ENCODE results near the gene NLE1. TPM values are rescaled to one million over a fixed set of nuclear protein-coding genes. Genes with fewer than 3 reads are reported as not detected.
"Not testable (repeated sequence)": the region's sequence is repeated elsewhere in the genome, so short reads cannot be mapped to it uniquely, and the experiment has no call there.

NLE1 gene
- total and polyA plus RNA-seq, 2 of the 8 experiments (the other 6 are each of a cell fraction or from before 2014, with no cell fraction given), result 50.4 to 51.5 TPM

DNA sequence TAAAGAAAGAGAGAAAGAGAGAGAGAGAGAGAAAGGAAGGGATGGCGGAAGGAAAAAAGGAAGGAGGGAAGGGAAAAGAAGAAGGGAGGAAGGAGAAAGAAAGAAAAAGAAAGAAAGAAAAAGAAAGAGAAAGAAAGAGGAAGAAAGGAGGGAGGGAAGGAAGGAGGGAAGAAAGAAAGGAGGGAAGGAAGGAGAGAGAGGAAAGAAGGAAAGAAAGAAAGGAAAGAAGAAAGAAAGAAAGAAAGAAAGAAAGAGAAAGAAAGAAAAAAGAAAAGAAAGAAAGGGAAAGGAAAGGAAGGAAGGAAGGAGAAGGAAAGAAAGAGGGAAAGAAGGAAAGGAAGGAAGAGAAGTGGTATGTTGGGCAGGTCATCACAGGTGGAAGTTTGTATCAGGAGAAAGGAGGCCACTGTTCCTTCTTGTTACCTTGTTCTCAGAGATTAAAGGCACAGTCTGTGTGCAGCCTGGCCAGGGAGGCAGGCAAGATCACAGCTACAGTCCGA, 32.8 kb upstream of the NLE1 start:
- CTCF ChIA-PET (ENCODE audit: partially characterized antibody), result no interaction called here
- H3K4me1 ChIP-seq (replicated peaks in 1 of 4; ENCODE audit: control insufficient read depth in 3 of 4, insufficient read depth in 4 of 4, low read length in 3 of 4), result no peaks in the 10 kb centered on the region; a peak in 1 of 7 replicates
- no peaks in the 10 kb centered on the region; the same call in 1 of the 2 replicates for H3K23me2 ChIP-seq (ENCODE audit: low read depth, low read length)
- no peaks in the 10 kb centered on the region for H4K20me1 ChIP-seq (replicated peaks in 1 of 2; ENCODE audit: control insufficient read depth in 1 of 2, insufficient read depth in 2 of 2, low read length in 2 of 2)
- H3K4me3 ChIP-seq (ENCODE audit: extremely low read depth in 1 of 4, insufficient read depth in 2 of 4, low read depth in 3 of 4, low read length in 4 of 4), result no peak overlapping the region
- H2BK15ac ChIP-seq (ENCODE audit: low read length), result no peak overlapping the region
- FAIRE-seq (no peak), DNase-seq (ENCODE audit: low read depth in 1 of 2, low spot score in 2 of 2) (no peak)
- H3K79me2 ChIP-seq (ENCODE audit: control insufficient read depth in 1 of 2, insufficient read depth in 2 of 2, low read length in 2 of 2), result no peaks in the 10 kb centered on the region
- 91% methylated on average over 2 of the region's 2 CpGs; no CpG with 5 or more reads in 1 of the 2 experiments for WGBS, 2 experiments (ENCODE audit: extremely low coverage in 1 of 2, insufficient coverage in 1 of 2, insufficient read length in 1 of 2, insufficient replicate concordance in 2 of 2, low coverage in 1 of 2, low lambda C conversion rate in 2 of 2, missing lambda C conversion rate in 1 of 2)
- no peaks in the 10 kb centered on the region; a peak in 1 of 7 replicates for H3K27me3 ChIP-seq (replicated peaks in 1 of 4; ENCODE audit: control insufficient read depth in 3 of 4, extremely low read depth in 1 of 4, insufficient read depth in 3 of 4, low read length in 3 of 4)
- H3K36me3 ChIP-seq (ENCODE audit: control insufficient read depth in 2 of 4, insufficient read depth in 4 of 4, low read length in 3 of 4), result no peaks in the 10 kb centered on the region
- H2BK120ac ChIP-seq (replicated peaks; ENCODE audit: low read depth, low read length), result no peak overlapping the region
- H2AK5ac ChIP-seq (ENCODE audit: low read depth, low read length), result no peak overlapping the region
- no peak overlapping the region for H4K8ac ChIP-seq (ENCODE audit: extremely low read depth, insufficient read depth, low read length)
- 0 out of 2 replicates have a peak overlapping the region, but pooled peaks have one; percentile 27 for H2BK12ac ChIP-seq (ENCODE audit: low read depth, low read length)
- H3K4ac ChIP-seq (replicated peaks; ENCODE audit: insufficient read length, low read depth, low read length), result no peak overlapping the region
- no peak overlapping the region for H3K27ac ChIP-seq (ENCODE audit: low read depth, low read length)
- POLR2A ChIA-PET (ENCODE audit: partially characterized antibody), result no interaction called here
- H4K91ac ChIP-seq (replicated peaks; ENCODE audit: insufficient read length, low read length), result no peak overlapping the region
- H3K18ac ChIP-seq (ENCODE audit: extremely low read depth, low read length), result no peak overlapping the region
- H3K9me3 ChIP-seq (ENCODE audit: insufficient read depth in 2 of 2, low read depth in 1 of 2, low read length in 1 of 2), result no peaks in the 10 kb centered on the region
- H3K79me1 ChIP-seq (ENCODE audit: low read depth, low read length), result no peaks in the 10 kb centered on the region
- H3K56ac ChIP-seq (replicated peaks; ENCODE audit: insufficient read length, low read depth, low read length), result no peak overlapping the region
- no peak overlapping the region for H2BK20ac ChIP-seq (ENCODE audit: low read length)
- no peak overlapping the region for H3K14ac ChIP-seq (ENCODE audit: insufficient read length)
- no peak overlapping the region for H3K23ac ChIP-seq (ENCODE audit: insufficient read length)
- no peak overlapping the region for H2AFZ ChIP-seq (ENCODE audit: low read length)
- no peak overlapping the region for H3K4me2 ChIP-seq (ENCODE audit: insufficient read depth in 1 of 2, low read depth in 2 of 2, low read length in 2 of 2)
- no peak overlapping the region for H3K9ac ChIP-seq (replicated peaks in 1 of 4; ENCODE audit: extremely low read depth in 1 of 4, low read depth in 3 of 4, low read length in 3 of 4)
- no peak overlapping the region for H2BK5ac ChIP-seq (ENCODE audit: low read depth, low read length)
- no peak for TF ChIP-seq TBP (IDR thresholded peaks at IDR 0.05; ENCODE audit: low read depth, low read length)
- no peak overlapping the region for H4K5ac ChIP-seq (ENCODE audit: insufficient read length, low read depth, low read length)

DNA sequence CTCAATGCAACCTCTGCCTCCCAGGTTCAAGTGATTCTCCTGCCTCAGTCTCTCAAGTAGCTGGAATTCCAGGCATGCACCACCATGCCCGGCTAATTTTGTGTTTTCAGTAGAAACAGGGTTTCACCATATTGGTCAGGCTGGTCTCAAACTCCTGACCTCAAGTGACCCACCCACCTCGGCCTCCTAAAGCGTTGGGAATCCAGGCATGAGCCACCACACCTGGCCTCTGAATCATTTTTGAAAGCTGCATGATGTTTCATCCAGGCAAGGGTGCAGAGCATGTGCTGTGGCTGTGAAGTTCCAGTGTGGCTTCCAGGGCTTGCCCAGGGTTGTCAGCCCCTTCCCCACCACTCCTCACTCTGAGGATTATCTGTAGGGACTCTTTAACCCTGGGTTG, 30.2 kb upstream of the NLE1 start:
- H2AK5ac ChIP-seq (ENCODE audit: low read depth, low read length); H2BK12ac ChIP-seq (ENCODE audit: low read depth, low read length); H3K23ac ChIP-seq (ENCODE audit: insufficient read length); H2BK120ac ChIP-seq (replicated peaks; ENCODE audit: low read depth, low read length); H2AFZ ChIP-seq (ENCODE audit: low read length); H3K4me1 ChIP-seq (replicated peaks in 1 of 4; ENCODE audit: control insufficient read depth in 3 of 4, insufficient read depth in 4 of 4, low read length in 3 of 4); H3K18ac ChIP-seq (ENCODE audit: extremely low read depth, low read length); H3K9ac ChIP-seq (replicated peaks in 1 of 4; ENCODE audit: extremely low read depth in 1 of 4, low read depth in 3 of 4, low read length in 3 of 4); H3K4ac ChIP-seq (replicated peaks; ENCODE audit: insufficient read length, low read depth, low read length); H3K36me3 ChIP-seq (ENCODE audit: control insufficient read depth in 2 of 4, insufficient read depth in 4 of 4, low read length in 3 of 4); H3K14ac ChIP-seq (ENCODE audit: insufficient read length); FAIRE-seq; H3K27ac ChIP-seq (ENCODE audit: low read depth, low read length); H3K79me2 ChIP-seq (ENCODE audit: control insufficient read depth in 1 of 2, insufficient read depth in 2 of 2, low read length in 2 of 2); H4K20me1 ChIP-seq (replicated peaks in 1 of 2; ENCODE audit: control insufficient read depth in 1 of 2, insufficient read depth in 2 of 2, low read length in 2 of 2); H3K27me3 ChIP-seq (replicated peaks in 1 of 4; ENCODE audit: control insufficient read depth in 3 of 4, extremely low read depth in 1 of 4, insufficient read depth in 3 of 4, low read length in 3 of 4); H3K4me2 ChIP-seq (ENCODE audit: insufficient read depth in 1 of 2, low read depth in 2 of 2, low read length in 2 of 2); H2BK5ac ChIP-seq (ENCODE audit: low read depth, low read length); H4K5ac ChIP-seq (ENCODE audit: insufficient read length, low read depth, low read length); H3K23me2 ChIP-seq (ENCODE audit: low read depth, low read length); H3K9me3 ChIP-seq (ENCODE audit: insufficient read depth in 2 of 2, low read depth in 1 of 2, low read length in 1 of 2); H3K79me1 ChIP-seq (ENCODE audit: low read depth, low read length); H2BK20ac ChIP-seq (ENCODE audit: low read length); H3K56ac ChIP-seq (replicated peaks; ENCODE audit: insufficient read length, low read depth, low read length); H4K91ac ChIP-seq (replicated peaks; ENCODE audit: insufficient read length, low read length); H4K8ac ChIP-seq (ENCODE audit: extremely low read depth, insufficient read depth, low read length); H3K4me3 ChIP-seq (ENCODE audit: extremely low read depth in 1 of 4, insufficient read depth in 2 of 4, low read depth in 3 of 4, low read length in 4 of 4); POLR2A ChIA-PET (ENCODE audit: partially characterized antibody); DNase-seq (ENCODE audit: low read depth in 1 of 2, low spot score in 2 of 2); H2BK15ac ChIP-seq (ENCODE audit: low read length): not testable (repeated sequence)
- 89% methylated on average over 3 of the region's 3 CpGs; no CpG with 5 or more reads in 1 of the 2 experiments for WGBS, 2 experiments (ENCODE audit: extremely low coverage in 1 of 2, insufficient coverage in 1 of 2, insufficient read length in 1 of 2, insufficient replicate concordance in 2 of 2, low coverage in 1 of 2, low lambda C conversion rate in 2 of 2, missing lambda C conversion rate in 1 of 2)
- CTCF ChIA-PET (ENCODE audit: partially characterized antibody), result interaction anchor here (0.9 to 1.2 kb wide), 2 partner anchors 17 to 362 kb away, joined by 3 to 4 read pairs; no protein-coding TSS in a partner anchor
